ENCODE data around the gene CEPT1.
"Not testable (repeated sequence)": the region's sequence is repeated elsewhere in the genome, so short reads cannot be mapped to it uniquely, and the experiment has no call there.

Gene CEPT1

DNA sequence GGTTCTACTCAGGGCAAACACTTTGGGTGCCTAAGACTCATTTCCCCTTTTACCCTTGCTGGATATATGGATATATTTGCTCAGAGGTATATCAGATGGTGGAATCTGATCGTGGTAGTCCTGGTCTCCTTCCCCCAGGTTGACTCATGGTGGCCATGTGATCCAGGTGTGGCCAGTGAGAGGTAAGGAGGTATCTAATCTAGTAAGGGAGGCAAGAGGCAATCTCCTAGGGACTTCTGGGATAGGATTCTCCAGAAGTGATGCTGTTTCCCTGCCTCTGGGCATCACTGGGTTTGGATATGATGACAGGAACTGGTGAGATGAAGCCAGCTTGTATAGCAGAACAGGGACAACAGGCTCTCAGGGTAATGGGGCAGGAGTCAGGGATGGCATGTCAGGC lies 68.9 kb downstream of the CEPT1 start:
- no peak for DNase-seq

DNA sequence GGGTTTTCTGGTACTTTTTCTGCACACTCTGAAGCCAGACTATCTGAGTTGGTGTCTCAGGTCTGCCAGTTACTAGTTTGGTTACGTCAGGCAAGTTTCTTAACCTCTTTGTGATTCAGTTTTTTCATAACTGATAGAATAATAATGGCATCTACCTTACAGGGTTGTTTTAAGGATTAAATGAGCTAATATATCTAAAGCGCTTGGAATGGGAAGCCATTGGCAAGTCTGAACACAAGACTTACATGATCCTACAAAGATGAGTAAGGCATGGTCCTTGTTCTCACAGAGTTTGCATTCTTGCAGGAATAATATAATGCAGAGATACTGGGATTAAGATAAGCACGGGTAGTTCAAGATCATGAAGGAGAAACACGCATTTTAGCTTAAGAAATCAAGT lies 69.6 kb downstream of the CEPT1 start:
- DNase-seq: no peak

DNA sequence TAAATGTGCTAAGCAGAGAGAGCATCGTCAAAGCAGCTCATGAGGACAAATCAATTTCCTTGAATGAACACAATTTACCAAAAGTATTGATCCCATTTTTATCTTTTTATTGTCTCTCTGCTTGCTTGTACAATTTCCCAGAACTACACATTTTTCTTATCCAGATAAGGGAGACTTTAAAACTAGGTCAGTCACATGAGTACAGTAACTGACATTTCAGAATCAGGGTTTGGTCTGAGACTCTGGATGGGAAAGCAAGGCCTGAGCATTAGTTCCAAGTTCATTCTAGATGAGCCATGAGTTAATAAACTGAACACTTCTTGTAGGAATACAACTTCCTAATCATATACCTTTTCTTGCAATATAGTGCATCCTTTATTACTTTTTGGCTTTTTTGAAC lies 71.9 kb downstream of the CEPT1 start:
- DNase-seq: no peak

DNA sequence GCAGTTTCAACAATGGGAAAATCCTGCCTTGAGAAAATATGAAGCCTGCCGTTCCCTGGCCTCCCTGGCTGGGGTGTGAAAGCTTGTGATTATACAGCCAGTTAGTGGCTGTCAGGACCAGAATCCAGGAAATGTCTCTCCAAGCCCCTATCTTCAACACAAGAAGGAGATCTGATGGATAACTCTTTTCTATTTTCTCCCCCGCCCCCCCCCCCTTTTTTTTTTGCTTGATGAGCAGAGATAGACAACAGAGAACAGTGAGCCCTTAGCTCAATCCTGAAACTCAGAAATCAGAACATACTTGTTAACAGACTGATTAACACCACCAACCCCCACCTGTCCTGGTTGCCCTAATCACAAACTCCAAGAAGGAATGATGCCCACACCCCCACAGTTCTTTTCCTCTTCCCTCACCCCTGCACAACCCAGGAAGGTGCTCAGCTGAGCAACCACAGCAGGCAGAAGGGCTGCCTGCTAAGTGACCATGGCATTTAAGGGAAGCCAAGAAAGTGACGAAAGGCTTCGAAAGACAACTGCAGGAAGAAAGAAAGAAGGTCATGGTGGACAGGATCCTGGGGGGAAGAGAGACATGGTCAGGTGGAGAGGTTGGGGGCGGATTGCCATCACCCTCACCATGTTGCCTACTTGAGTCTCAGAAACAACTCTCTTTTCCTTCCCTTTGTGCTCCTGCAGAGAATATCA lies 72.8 kb downstream of the CEPT1 start:
- no peak for DNase-seq

DNA sequence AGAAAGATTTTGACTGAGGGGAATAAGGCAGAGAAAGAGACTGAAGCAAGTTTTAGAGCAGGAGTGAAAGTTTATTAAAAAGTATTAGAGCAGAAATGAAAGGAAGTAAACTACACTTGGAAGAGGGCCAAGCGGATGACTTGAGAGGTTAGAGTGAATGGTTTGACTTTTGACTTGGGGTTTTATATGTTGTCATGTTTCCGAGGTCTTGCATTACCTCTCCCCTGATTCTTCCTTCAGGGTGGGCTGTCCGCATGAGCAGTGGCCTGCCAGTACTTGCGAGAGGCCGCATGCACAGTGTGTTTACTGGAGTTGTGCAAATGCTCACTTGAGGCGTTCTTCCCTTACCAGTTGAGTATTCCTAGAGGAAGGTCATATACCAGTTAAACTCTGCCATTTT lies 73.4 kb downstream of the CEPT1 start:
- no peak for DNase-seq

DNA sequence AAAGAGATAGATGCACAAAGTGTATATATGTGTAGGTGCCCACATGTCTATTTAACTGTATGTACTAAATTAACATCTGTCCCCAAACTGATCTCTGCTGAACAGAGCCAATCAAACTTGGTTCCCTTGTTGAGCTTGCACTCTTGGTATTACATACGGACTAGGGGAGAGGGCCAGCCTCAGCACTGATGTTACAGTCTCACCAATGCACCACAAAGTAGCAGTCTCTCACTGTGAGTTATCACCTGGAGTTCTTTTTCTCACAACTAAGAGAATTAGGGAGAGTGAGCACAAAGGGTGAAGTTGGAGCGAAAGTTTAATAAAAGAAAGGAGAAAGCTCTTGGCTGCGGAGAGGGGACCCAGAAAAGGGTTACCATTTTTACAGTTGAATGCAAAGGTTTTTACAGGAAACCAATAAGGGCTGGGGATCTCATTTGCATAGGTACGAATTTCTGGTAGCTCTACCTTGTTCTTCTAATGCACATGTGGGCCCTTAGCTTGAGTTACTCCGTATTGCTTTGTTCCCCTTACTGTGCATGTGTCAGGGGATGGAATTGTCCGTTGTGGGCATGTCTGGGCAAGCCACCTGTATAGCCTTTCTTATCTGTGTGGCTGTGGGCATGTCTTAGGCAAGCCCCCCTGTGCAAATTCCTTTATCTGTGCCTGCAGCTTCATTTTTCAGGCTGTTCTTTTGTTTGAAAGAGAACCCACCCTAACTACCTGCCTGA lies 74.2 kb downstream of the CEPT1 start:
- DNase-seq: no peak

DNA sequence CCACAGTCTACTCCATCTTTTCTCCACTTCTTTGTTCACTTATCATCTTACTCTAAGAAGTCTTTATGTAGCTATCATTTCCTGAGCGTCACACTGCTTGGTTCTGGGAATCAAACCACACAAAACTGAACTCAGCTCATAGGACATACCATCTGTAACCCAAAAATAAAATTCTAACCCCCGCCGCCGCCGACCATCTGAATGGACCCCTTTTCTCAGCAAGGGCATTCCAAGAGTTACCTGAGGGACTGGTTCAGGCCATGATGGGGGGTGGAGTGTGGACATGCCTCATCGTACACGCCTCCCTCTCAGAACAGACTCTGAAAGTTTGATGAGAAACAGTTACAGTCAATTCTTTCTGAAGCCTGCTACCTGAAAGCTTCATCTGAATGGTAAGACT lies 74.9 kb downstream of the CEPT1 start:
- DNase-seq: no peak

DNA sequence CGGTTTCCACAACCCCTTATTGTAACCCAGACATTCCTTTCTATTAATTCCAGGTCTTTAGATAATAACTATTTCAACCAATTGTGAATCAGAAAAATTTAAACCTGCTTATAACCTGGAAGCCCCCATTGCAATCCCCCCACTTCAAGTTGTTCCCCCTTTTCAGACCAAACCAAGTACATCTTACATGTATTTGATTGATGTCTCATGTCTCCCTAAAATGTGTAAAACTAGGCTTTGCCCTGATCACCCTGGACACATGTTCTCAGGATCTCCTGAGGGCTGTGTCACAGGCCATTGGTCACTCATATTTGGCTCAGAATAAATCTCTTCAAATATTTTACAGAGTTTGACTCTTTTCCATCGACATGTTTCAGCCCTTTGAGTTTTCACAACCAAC lies 75.3 kb downstream of the CEPT1 start:
- DNase-seq: not testable (repeated sequence)

DNA sequence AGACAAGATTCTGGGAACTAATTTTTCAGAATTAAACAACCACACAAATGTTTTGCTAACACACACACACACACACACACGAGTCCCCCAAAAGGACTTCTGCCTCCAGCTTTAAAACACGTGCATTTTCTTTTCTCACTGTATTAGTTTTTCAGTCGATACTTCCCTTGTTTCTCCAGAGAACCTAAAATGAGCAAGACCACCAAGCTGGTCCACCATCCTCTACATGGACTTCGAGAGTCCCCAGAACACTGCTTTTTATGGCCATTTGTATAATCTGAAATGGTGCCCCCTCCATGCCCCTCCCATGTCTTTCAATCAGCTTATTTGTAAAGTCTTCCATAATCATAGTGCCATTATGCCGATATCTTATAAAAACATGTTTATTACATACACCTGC lies 76.7 kb downstream of the CEPT1 start:
- no peak for DNase-seq

DNA sequence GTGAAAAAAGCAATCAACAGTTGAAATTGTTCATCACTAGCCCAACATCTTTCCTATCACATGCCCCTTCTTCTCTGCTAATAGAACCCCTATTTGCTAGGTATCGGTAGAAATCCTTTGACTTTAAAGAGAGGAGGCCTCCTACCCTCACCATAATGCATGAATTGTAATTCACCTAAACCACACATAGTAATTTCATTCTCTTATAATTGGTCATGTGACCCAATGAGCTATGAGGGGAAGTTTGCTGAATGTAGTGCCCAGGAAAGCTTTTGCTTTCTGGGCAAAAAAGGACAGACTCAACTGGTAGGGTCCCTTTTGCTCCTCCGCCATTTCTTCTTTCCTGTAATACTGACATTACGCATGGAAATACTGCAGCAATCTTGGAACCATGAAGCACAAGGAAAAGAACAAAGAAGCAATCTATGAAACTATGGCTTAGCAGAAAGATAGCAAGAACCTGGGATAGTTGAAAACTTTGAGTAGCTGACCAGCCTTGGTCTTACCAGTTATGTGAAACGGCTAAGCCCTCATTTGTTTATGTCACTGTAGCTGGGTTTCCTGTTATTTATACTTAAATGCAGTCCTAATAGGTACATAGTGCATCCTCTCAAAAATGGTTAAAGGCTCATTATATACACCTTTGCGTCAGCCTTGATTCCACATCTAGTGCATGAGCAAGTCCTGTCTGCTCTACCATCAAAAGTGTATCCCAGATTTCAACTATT lies 77.3 kb downstream of the CEPT1 start:
- DNase-seq: no peak

DNA sequence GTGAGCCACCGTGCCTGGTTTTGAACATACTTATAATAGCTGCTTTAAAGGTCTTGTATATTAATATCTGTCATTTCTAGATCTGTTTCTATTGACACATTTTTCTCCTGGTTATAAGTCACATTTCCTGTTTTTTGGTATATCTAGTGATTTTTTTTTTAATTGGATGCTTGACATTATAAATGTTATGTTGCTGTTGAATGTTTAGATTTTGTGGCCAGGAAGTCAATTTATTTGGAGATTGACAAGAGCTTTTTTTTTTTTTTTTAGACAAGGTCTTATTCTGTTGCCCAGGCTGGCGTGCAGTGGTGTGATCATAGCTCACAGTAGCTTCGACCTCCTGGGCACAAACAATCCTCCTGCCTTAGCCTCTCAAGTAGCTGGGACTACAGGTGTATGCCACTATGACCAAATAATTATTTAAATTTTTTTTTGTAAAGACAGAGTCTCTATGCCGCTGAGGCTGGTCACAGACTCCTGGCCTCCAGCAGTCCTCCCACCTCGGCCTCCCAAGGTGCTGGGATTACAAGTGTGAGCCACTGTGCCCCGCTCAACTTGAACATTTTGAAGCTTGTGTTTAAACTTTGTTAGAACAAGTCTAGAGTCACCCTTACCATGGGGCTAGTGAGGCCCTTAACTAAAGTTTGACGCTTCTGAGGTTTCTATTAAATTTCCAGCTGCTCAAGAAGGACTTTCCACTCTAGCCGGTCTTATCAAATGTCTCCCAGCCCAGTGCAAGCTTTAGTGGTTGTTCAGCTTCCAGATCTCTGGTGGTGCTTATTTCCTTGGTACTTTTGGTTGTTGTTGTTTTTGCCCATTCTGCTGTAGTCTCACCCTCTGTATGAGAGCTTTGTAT lies 78.9 kb downstream of the CEPT1 start:
- no peak for DNase-seq

DNA sequence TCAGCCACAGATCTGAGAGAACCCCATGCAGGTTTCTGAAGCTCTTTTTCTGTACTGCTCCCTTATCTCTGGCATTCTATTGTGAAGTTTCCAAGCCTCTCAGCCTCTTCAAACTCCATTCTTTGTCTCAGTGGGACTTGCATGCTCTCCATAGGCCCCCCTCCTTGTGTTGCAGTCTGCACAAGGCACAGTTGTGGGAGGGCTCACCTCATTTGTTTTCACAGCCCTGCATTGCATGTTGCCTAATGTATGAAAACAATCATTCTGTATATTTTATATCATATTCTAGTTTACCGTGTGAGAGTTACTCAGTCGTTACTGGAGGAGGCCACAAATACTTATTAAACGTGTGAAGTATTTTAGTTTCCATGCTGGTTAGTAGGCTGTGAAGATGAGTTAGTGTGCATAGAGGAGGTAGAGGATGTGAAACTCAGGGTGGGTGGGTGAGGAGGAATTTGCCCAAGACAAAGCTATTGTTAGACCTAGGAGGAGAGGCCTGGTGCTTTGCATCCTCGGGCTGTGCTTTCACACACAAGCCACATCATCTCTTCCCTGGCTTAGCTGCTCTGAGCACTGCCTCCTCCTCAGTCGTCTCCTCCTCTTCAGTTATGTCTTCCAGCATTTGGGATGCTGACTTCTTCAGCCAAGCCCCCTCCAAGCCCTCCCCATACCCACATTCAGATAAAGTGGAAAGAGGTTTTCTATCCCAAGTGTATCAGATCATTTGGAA lies 79.7 kb downstream of the CEPT1 start:
- DNase-seq: peak in 12 of 56 donors; percentile 5 to 52 (median 21)

DNA sequence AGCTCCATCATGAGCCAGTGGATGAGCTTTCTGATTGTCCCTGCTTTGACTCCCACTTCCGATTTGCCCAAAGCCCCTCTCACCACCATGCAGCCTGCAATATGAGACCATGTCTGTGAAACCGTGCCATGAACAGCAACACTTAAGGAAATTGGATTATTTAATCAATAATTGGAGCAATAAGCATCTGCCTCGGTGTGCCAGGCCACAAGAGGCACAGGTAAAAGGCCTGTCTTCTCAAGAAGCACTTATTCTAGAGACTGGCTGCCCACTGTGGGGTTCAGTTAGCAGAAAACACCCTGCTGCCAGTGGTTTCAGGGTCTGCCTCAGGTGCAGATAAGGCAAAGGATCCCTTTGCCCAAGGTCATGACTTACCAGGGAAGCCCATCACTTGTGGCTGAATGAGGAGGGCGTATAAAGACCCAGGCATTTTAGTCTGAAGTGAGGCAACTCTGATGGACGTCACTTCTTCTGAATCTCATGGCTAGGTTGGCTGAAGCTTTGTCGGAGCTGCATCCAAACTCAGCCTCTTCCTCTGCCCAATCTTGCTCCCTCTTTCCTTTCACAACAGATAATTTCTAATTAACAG lies 80.4 kb downstream of the CEPT1 start:
- no peak for DNase-seq

DNA sequence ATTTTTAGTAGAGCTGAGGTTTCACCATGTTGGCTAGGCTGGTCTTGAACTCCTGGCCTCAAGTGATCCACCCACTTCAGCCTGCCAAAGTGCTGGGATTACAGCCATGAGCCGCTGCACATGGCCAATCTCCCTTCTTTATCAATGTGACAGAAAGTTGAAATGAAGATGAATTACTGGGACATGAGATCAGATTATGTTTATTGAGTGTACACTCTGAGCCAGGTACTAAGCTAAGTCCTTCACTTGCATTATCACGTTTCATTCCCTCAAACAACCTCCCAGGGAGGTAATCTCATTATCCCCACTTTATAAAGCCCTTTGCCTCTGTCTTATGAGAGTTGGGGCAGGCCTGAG lies 81.2 kb downstream of the CEPT1 start:
- no peak for DNase-seq

DNA sequence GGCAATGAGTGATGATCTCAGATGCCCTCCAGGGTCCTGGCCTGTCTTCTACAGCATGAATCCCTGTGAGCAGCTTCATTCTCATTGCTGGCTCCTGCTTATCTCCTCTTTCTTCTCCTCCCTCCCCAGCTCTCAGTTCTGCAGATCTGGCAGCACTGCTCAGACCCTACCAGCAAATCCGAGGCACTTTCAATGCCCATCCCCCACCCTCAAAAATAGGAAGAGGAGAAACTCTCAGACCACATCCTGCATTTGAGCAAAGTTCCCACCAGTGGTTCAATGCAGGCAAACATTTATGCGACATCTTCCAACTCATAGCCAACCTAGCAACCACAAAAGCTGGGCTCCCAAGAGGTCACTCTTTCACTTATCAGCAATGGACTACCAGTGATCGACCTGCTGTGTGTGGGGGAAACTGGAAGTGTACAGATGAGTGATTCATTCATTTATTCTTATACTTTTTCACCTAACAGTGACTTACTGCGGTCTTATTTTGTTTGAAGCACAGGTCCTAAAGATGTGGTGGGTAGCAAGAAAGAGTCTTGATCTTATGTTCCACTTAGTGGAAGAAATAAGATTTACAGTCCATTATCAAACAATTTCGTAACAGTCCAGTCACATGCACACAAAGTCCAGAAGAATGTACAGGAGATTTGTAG lies 81.7 kb downstream of the CEPT1 start:
- peak in 3 of 56 donors; percentile 8 to 36 (median 19) for DNase-seq

DNA sequence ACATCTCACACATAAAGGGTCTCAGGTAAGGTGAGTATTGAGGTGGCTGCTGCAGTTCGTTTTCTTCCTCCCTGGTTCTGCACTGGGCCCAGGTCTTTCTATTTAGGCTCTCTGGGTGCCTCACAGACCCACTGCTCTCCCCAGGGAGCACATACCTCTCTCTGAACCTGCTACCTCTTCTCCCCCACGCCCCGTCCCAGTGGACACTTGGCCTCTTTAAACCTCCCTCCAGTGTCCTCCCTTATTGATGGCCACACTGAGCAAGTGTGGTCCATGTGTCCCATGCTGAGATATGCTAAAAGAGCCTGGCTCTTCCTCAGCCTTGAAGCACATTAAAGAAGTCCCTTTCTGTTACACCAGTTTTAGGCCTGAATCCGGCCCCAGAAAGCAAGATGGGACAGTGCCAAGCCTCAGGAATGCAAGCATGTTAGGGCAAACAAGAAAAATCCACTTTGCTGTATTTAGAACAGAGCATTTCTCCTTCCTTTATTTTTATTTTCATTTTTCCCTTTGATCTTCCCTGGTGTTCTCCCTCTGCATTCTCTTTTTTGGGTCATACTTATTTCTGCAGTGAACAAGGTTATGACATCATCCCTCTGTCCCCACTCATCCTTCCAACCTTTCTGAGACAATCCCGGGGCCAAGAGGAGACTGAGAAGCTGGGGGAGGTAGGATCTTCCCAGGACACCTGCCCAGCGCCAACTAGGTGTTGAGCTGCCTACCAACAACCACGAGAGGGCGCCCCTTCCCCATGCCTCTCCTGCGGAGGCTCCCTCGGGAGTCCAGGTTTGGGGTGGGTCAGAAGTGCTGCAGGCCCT lies 82.5 kb downstream of the CEPT1 start:
- peak in 44 of 56 donors; percentile 11 to 79 (median 50) for DNase-seq

DNA sequence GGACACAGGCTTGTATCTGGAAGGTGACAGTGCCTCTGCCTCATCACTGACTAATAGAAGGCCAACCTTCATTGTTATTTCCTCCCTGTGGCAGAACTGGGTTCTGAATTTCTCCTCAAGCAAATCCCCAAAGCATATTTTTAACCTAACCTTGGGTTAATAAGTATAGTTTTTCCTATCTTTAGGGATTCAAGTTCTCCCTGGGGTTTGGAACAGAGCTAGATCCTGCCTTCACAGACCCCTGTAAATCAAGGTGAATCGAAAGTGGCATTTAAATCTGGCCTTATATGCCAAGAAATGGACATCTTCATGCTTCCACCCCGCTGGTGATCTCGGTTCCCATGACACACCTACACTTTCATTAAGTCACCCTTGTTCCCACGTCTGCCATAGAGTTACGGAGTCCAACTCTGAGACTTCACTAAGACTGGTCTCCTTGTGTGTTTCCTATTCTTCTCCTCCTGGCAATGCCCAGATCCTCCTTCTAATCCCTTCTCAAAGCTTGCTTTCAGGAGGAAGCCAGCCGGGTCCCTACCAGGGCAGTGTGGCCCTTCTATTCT lies 83.2 kb downstream of the CEPT1 start:
- DNase-seq: no peak

DNA sequence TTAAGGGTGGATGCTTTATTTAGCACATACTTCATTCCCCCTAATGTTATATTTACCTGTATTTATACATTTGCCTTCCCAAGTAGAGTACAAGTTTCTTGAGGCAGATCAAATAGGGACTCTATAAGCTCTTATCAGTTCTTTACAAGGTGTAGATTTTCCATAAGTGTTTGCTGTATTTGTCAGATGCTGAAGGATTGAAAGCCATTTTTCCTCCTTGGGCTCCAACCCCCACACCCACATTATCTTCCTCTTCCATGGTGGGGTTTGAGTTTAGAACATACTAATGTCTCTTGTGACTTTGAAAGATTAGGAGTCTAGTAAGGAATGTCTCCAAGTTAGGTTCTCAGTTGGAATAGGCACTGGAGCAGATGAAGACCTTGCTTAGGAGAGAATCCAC lies 85.1 kb downstream of the CEPT1 start:
- DNase-seq: no peak
